HEK293T (cell line): ENCODE measurements around the gene HAO2.

Source experiments
- ARNT ChIP-seq: fragments of 450-650 bp; IDR thresholded peaks from 2 replicates; pipeline ENCODE4 v1.6.1; 2017; ENCODE audit warnings: mild to moderate bottlenecking
- FOXK2 ChIP-seq: fragments of 450-650 bp; IDR thresholded peaks from 2 replicates; pipeline ENCODE4 v1.6.1; 2016; ENCODE audit warnings: mild to moderate bottlenecking
- FOXM1 ChIP-seq: fragments of 450-650 bp; IDR thresholded peaks from 2 replicates; pipeline ENCODE4 v1.6.1; 2017; ENCODE audit warnings: mild to moderate bottlenecking, borderline replicate concordance
- NFRKB ChIP-seq: fragments of 450-650 bp; IDR thresholded peaks from 2 replicates; pipeline ENCODE4 v1.6.1; 2016; ENCODE audit warnings: mild to moderate bottlenecking, moderate library complexity
- TARDBP ChIP-seq: fragments of 450-650 bp; IDR thresholded peaks from 2 replicates; pipeline ENCODE4 v1.6.1; 2016

DNA sequence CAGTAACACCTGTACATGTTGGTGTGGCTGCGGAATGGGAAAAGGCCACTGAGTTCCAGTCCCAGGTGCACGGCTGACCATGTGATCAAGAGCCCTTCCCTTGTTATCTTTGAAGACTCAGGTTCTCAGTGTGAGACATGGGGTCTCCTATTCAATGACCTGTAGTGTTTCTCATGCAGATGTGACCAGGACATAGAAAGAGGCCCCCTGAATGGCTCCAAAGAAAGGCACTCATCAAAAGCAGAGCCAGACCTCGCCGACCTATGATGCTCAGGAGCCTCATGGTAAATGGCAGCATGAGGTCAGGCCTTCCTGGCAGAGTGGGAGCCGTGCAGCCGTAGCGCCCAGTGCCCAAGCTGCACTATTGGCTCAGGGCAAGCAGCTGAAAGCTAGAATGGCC lies 42.3 kb upstream of the HAO2 start:
- TF ChIP-seq ARNT (no peak), NFRKB (no peak), FOXM1 (no peak), TARDBP (no peak), FOXK2 (no peak)
